ENCODE results near the gene ARHGEF33.

DNA sequence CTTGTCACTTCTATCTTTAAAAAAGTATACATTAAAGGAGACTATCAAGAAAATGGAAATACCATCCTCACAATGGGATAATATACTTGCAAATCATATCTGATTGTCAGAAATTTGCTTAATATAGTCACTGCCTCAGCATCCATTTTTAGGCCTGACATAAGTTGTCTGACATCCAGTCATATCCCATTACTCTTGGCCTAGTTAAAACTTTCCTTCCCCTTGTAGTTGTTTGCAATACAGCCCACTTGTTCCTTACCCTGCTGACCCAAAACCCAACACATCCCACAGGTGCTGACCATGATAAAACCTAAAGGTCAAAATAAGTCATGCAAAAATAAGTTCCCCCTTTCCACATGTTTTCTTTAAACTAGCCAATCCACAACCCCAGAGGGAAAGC lies 3.6 kb upstream of the ARHGEF33 start:
- no peak for TF ChIP-seq GATA2 (IDR thresholded peaks at IDR 0.05; ENCODE audit: low read depth, low read length)
- no peak for TF ChIP-seq GATA3 (IDR thresholded peaks at IDR 0.05; ENCODE audit: low read depth, low read length)
